ENCODE data around the gene ARHGEF3. TPM values are rescaled to one million over a fixed set of nuclear protein-coding genes. Genes with fewer than 3 reads are reported as not detected.

The ARHGEF3 gene
- total RNA-seq, 1 experiment from 2014 or later: 4.4 TPM

DNA sequence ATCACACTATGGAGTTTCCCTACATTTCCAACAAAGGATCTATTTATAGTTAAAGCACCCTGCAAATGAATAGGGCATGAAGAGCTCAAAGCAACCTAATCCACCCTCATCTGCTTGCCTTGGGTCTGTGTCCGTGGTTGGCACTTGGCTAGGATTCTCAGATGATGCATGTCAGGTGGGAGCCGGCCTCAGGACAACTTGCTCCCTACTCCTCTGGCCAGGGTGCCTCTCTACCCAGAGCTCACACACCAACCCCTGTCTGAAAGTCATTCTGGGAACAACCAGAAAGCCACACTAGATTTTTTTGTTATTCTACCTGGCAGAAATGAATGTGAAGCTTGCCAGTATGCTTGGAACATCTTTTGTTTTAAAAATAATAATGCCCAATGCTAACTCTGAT is 13.2 kb downstream of the ARHGEF3 start:
- no peak overlapping the region for H2BK20ac ChIP-seq (ENCODE audit: low read depth, low read length, poor library complexity, severe bottlenecking)
- H4K20me1 ChIP-seq (ENCODE audit: control insufficient read depth, insufficient read depth, insufficient read length): no peaks in the 10 kb centered on the region
- no peak overlapping the region for H3K23ac ChIP-seq (ENCODE audit: insufficient read length, low read depth, low read length)
- H2AK5ac ChIP-seq (ENCODE audit: insufficient read length, low read length): no peak overlapping the region
- no peak overlapping the region for H4K5ac ChIP-seq (ENCODE audit: insufficient read length, low read depth, low read length)
- no peak overlapping the region for H2BK5ac ChIP-seq (ENCODE audit: insufficient read length, low read length)
- Mint-ChIP-seq H3K9me3 (no peaks in the 10 kb centered on the region), H3K4me1 (peaks cover 13 to 15% of the 10 kb centered on the region in 2 experiments), H3K4me3 (no peak overlapping the region), H3K36me3 (ENCODE audit: insufficient read depth in 1 of 3, low read depth in 3 of 3) (no peaks in the 10 kb centered on the region), H3K27ac (no peak overlapping the region), H3K27me3 (ENCODE audit: low read depth) (no peaks in the 10 kb centered on the region)
- H3K79me2 ChIP-seq (ENCODE audit: insufficient read depth, low read length): no peaks in the 10 kb centered on the region
- no peak overlapping the region for H4K91ac ChIP-seq (ENCODE audit: insufficient read length, low read depth, low read length)
- H3K9me3 ChIP-seq (ENCODE audit: control insufficient read depth, low read depth, low read length): no peaks in the 10 kb centered on the region
- H3K9ac ChIP-seq (ENCODE audit: extremely low read depth, insufficient read length, low read length): no peak overlapping the region
- TF ChIP-seq, protein P1, sequence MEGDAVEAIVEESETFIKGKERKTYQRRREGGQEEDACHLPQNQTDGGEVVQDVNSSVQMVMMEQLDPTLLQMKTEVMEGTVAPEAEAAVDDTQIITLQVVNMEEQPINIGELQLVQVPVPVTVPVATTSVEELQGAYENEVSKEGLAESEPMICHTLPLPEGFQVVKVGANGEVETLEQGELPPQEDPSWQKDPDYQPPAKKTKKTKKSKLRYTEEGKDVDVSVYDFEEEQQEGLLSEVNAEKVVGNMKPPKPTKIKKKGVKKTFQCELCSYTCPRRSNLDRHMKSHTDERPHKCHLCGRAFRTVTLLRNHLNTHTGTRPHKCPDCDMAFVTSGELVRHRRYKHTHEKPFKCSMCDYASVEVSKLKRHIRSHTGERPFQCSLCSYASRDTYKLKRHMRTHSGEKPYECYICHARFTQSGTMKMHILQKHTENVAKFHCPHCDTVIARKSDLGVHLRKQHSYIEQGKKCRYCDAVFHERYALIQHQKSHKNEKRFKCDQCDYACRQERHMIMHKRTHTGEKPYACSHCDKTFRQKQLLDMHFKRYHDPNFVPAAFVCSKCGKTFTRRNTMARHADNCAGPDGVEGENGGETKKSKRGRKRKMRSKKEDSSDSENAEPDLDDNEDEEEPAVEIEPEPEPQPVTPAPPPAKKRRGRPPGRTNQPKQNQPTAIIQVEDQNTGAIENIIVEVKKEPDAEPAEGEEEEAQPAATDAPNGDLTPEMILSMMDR (conservative IDR thresholded peaks at IDR 0.05): no peak
- H3T11ph ChIP-seq (ENCODE audit: low read length): no peak overlapping the region
- DNase-seq: no peak
- no peak overlapping the region for H3K18ac ChIP-seq (ENCODE audit: insufficient read length, low read depth, low read length)
- no peak overlapping the region for H3K27ac ChIP-seq (ENCODE audit: insufficient read length, low read depth, low read length)
- H2BK120ac ChIP-seq (ENCODE audit: low read depth, low read length, poor library complexity, severe bottlenecking): no peak overlapping the region
- no peak overlapping the region for H2AFZ ChIP-seq (ENCODE audit: low read length)
- H3K14ac ChIP-seq (ENCODE audit: insufficient read depth, low read length): no peak overlapping the region
- no peaks in the 10 kb centered on the region for H3K23me2 ChIP-seq (ENCODE audit: insufficient read length, low read depth, low read length, poor library complexity, severe bottlenecking)
- no peak overlapping the region for H4K8ac ChIP-seq (replicated peaks; ENCODE audit: insufficient read length, low read depth, low read length)
- H3K27me3 ChIP-seq (ENCODE audit: insufficient read depth, low read length): no peaks in the 10 kb centered on the region
- WGBS (ENCODE audit: extremely low coverage, insufficient read length, low lambda C conversion rate): no CpG with 5 or more reads among the region's 2 CpGs
- no peak overlapping the region for H3K4me2 ChIP-seq (ENCODE audit: insufficient read depth, insufficient read length, low read length)
- no peaks in the 10 kb centered on the region for H3K79me1 ChIP-seq (ENCODE audit: insufficient read depth, low read depth, low read length, poor library complexity, severe bottlenecking)
- no peak overlapping the region for H2BK12ac ChIP-seq (ENCODE audit: insufficient read length, low read depth, low read length)
- H3K4me1 ChIP-seq (ENCODE audit: insufficient read depth, low read length): no peaks in the 10 kb centered on the region
- no peak overlapping the region for H3K56ac ChIP-seq (ENCODE audit: insufficient read length, low read depth, low read length)
- no peak overlapping the region for H2BK15ac ChIP-seq (ENCODE audit: low read depth, low read length)
- H3K4ac ChIP-seq (ENCODE audit: low read depth, low read length): no peak overlapping the region
